ENCODE results near the gene ATP2C1.

ATP2C1 gene

GRCh38 chr3:130892759-130893375 is 1.0 kb upstream of the ATP2C1 start:
- Histone ChIP-seq H2BK15ac (replicated peaks; ENCODE audit: low read depth) (no peak overlapping the region), H3K4me2 (ENCODE audit: low read length) (peak overlapping the region; percentile 94), H3K4me3 (ENCODE audit: low read length) (peak overlapping the region; percentile 88), H3K18ac (ENCODE audit: low read length) (no peak overlapping the region), H3K23ac (ENCODE audit: low read length) (no peak overlapping the region), H3K79me1 (ENCODE audit: low read length) (no peaks in the 10 kb centered on the region), H3K4ac (ENCODE audit: low read depth, low read length) (no peak overlapping the region), H3K27me3 (ENCODE audit: insufficient read depth, low read length, poor library complexity) (no peaks in the 10 kb centered on the region), H2BK120ac (ENCODE audit: low read depth, low read length) (no peak overlapping the region), H2BK5ac (ENCODE audit: low read length) (no peak overlapping the region), H3K79me2 (ENCODE audit: control insufficient read depth, insufficient read depth, low read length) (peaks cover 28% of the 10 kb centered on the region), H4K5ac (ENCODE audit: low read length) (no peak overlapping the region), H4K8ac (ENCODE audit: low read depth, low read length) (no peak overlapping the region), H2AK5ac (ENCODE audit: low read length) (no peak overlapping the region), H3K9ac (ENCODE audit: low read length) (peak overlapping the region; percentile 94), H3K56ac (ENCODE audit: low read length) (peak overlapping the region; percentile 98), H3K36me3 (ENCODE audit: control insufficient read depth, insufficient read depth, low read length) (no peaks in the 10 kb centered on the region), H3K4me1 (ENCODE audit: control insufficient read depth, low read depth, low read length) (peaks cover 6% of the 10 kb centered on the region), H3K27ac (ENCODE audit: low read depth, low read length) (peak overlapping the region; percentile 32)
- WGBS (ENCODE audit: extremely low coverage, insufficient coverage, low lambda C conversion rate), result no CpG with 5 or more reads among the region's 14 CpGs
- DNase-seq, result peak; percentile 82

- Histone ChIP-seq H3K4me2 (ENCODE audit: low read length) (peak overlapping the region; percentile 21), H3K23ac (ENCODE audit: low read length) (no peak overlapping the region), H3K27me3 (ENCODE audit: insufficient read depth, low read length, poor library complexity) (no peaks in the 10 kb centered on the region), H2BK15ac (replicated peaks; ENCODE audit: low read depth) (no peak overlapping the region), H3K36me3 (ENCODE audit: control insufficient read depth, insufficient read depth, low read length) (no peaks in the 10 kb centered on the region), H2AK5ac (ENCODE audit: low read length) (no peak overlapping the region), H3K4me1 (ENCODE audit: control insufficient read depth, low read depth, low read length) (peaks cover 9% of the 10 kb centered on the region), H4K8ac (ENCODE audit: low read depth, low read length) (no peak overlapping the region), H3K18ac (ENCODE audit: low read length) (peak overlapping the region; percentile 94), H3K56ac (ENCODE audit: low read length) (peak overlapping the region; percentile 78), H2BK120ac (ENCODE audit: low read depth, low read length) (no peak overlapping the region), H3K27ac (ENCODE audit: low read depth, low read length) (peak overlapping the region; percentile 85), H4K5ac (ENCODE audit: low read length) (no peak overlapping the region), H3K79me2 (ENCODE audit: control insufficient read depth, insufficient read depth, low read length) (peaks cover 36% of the 10 kb centered on the region), H3K4me3 (ENCODE audit: low read length) (peak overlapping the region; percentile 16), H2BK5ac (ENCODE audit: low read length) (peak overlapping the region; percentile 74), H3K79me1 (ENCODE audit: low read length) (no peaks in the 10 kb centered on the region), H3K4ac (ENCODE audit: low read depth, low read length) (peak overlapping the region; percentile 76), H3K9ac (ENCODE audit: low read length) (peak overlapping the region; percentile 62)
- no CpG with 5 or more reads among the region's 52 CpGs for WGBS (ENCODE audit: extremely low coverage, insufficient coverage, low lambda C conversion rate)
- DNase-seq, result no peak
Observed at GRCh38 chr3:130894130-130894985, 474 bp downstream of the ATP2C1 start.

- Histone ChIP-seq H3K4me1 (ENCODE audit: control insufficient read depth, low read depth, low read length) (peaks cover 9% of the 10 kb centered on the region), H4K5ac (ENCODE audit: low read length) (no peak overlapping the region), H3K9ac (ENCODE audit: low read length) (peak overlapping the region; percentile 62), H3K79me2 (ENCODE audit: control insufficient read depth, insufficient read depth, low read length) (peaks cover 40% of the 10 kb centered on the region), H3K4me3 (ENCODE audit: low read length) (peak overlapping the region; percentile 16), H3K4me2 (ENCODE audit: low read length) (peak overlapping the region; percentile 21), H3K27ac (ENCODE audit: low read depth, low read length) (no peak overlapping the region), H3K79me1 (ENCODE audit: low read length) (peaks cover under 1% of the 10 kb centered on the region), H2BK5ac (ENCODE audit: low read length) (no peak overlapping the region), H3K56ac (ENCODE audit: low read length) (peak overlapping the region; percentile 78), H3K4ac (ENCODE audit: low read depth, low read length) (no peak overlapping the region), H3K23ac (ENCODE audit: low read length) (no peak overlapping the region), H3K18ac (ENCODE audit: low read length) (no peak overlapping the region), H3K27me3 (ENCODE audit: insufficient read depth, low read length, poor library complexity) (no peaks in the 10 kb centered on the region), H2BK15ac (replicated peaks; ENCODE audit: low read depth) (no peak overlapping the region), H3K36me3 (ENCODE audit: control insufficient read depth, insufficient read depth, low read length) (no peaks in the 10 kb centered on the region), H2BK120ac (ENCODE audit: low read depth, low read length) (no peak overlapping the region), H4K8ac (ENCODE audit: low read depth, low read length) (no peak overlapping the region), H2AK5ac (ENCODE audit: low read length) (no peak overlapping the region)
- WGBS (ENCODE audit: extremely low coverage, insufficient coverage, low lambda C conversion rate), result no CpG with 5 or more reads among the region's 4 CpGs
- DNase-seq, result peak; percentile 40
Observed at GRCh38 chr3:130894986-130895280, 1.0 kb downstream of the ATP2C1 start.

- no peak for DNase-seq
- Histone ChIP-seq H3K79me1 (ENCODE audit: low read length) (peaks cover 5% of the 10 kb centered on the region), H3K4ac (ENCODE audit: low read depth, low read length) (no peak overlapping the region), H2BK5ac (ENCODE audit: low read length) (no peak overlapping the region), H3K79me2 (ENCODE audit: control insufficient read depth, insufficient read depth, low read length) (peaks cover 47% of the 10 kb centered on the region), H3K9ac (ENCODE audit: low read length) (no peak overlapping the region), H2BK15ac (replicated peaks; ENCODE audit: low read depth) (no peak overlapping the region), H3K27ac (ENCODE audit: low read depth, low read length) (no peak overlapping the region), H3K56ac (ENCODE audit: low read length) (no peak overlapping the region), H3K4me1 (ENCODE audit: control insufficient read depth, low read depth, low read length) (peaks cover 10% of the 10 kb centered on the region), H4K8ac (ENCODE audit: low read depth, low read length) (no peak overlapping the region), H3K4me2 (ENCODE audit: low read length) (no peak overlapping the region), H3K4me3 (ENCODE audit: low read length) (no peak overlapping the region), H4K5ac (ENCODE audit: low read length) (no peak overlapping the region), H2BK120ac (ENCODE audit: low read depth, low read length) (no peak overlapping the region), H3K36me3 (ENCODE audit: control insufficient read depth, insufficient read depth, low read length) (no peaks in the 10 kb centered on the region), H3K23ac (ENCODE audit: low read length) (no peak overlapping the region), H3K18ac (ENCODE audit: low read length) (no peak overlapping the region), H3K27me3 (ENCODE audit: insufficient read depth, low read length, poor library complexity) (no peaks in the 10 kb centered on the region), H2AK5ac (ENCODE audit: low read length) (no peak overlapping the region)
- no CpG with 5 or more reads among the region's 5 CpGs for WGBS (ENCODE audit: extremely low coverage, insufficient coverage, low lambda C conversion rate)
Observed at GRCh38 chr3:130895690-130896488, 2.0 kb downstream of the ATP2C1 start.

GRCh38 chr3:130897316-130897715 is 3.4 kb downstream of the ATP2C1 start:
- H2BK5ac ChIP-seq (ENCODE audit: low read length), result no peak overlapping the region
- no peak overlapping the region for H4K5ac ChIP-seq (ENCODE audit: low read length)
- DNase-seq, result peak; percentile 35
- H3K4me2 ChIP-seq (ENCODE audit: low read length), result no peak overlapping the region
- H3K27ac ChIP-seq (ENCODE audit: low read depth, low read length), result no peak overlapping the region
- H2BK15ac ChIP-seq (replicated peaks; ENCODE audit: low read depth), result no peak overlapping the region
- H3K4me1 ChIP-seq (ENCODE audit: control insufficient read depth, low read depth, low read length), result peaks cover 11% of the 10 kb centered on the region
- peak overlapping the region; percentile 25 for H3K23ac ChIP-seq (ENCODE audit: low read length)
- peaks cover 58% of the 10 kb centered on the region for H3K79me2 ChIP-seq (ENCODE audit: control insufficient read depth, insufficient read depth, low read length)
- H3K27me3 ChIP-seq (ENCODE audit: insufficient read depth, low read length, poor library complexity), result no peaks in the 10 kb centered on the region
- no peak overlapping the region for H3K4me3 ChIP-seq (ENCODE audit: low read length)
- no peak overlapping the region for H2BK120ac ChIP-seq (ENCODE audit: low read depth, low read length)
- no peak overlapping the region for H3K4ac ChIP-seq (ENCODE audit: low read depth, low read length)
- no CpG with 5 or more reads among the region's 2 CpGs for WGBS (ENCODE audit: extremely low coverage, insufficient coverage, low lambda C conversion rate)
- H4K8ac ChIP-seq (ENCODE audit: low read depth, low read length), result no peak overlapping the region
- H2AK5ac ChIP-seq (ENCODE audit: low read length), result no peak overlapping the region
- H3K36me3 ChIP-seq (ENCODE audit: control insufficient read depth, insufficient read depth, low read length), result no peaks in the 10 kb centered on the region
- no peak overlapping the region for H3K18ac ChIP-seq (ENCODE audit: low read length)
- H3K56ac ChIP-seq (ENCODE audit: low read length), result no peak overlapping the region
- no peak overlapping the region for H3K9ac ChIP-seq (ENCODE audit: low read length)
- peaks cover 7% of the 10 kb centered on the region for H3K79me1 ChIP-seq (ENCODE audit: low read length)

All from mesendoderm (in vitro differentiated cells).